SK-N-SH (cell line): ENCODE data around the gene PCGF1. TPM values are rescaled to one million over a fixed set of nuclear protein-coding genes. Genes with fewer than 3 reads are reported as not detected.

Experiments
- CTCF ChIA-PET: fragments of 300-600, 350-600 bp; formaldehyde crosslinking; extraction: SDS; loops from one replicate; lab custom pipeline; 2021; lab: Yijun Ruan, JAX
- POLR2A ChIA-PET: fragments of 350-600 bp; sonication (Branson Sonifier 250); formaldehyde crosslinking; extraction: SDS; loops from one replicate; lab custom pipeline; 2020; ENCODE audit warnings: antibody characterized with exemption, inconsistent platforms; lab: Yijun Ruan, JAX
- DNase-seq: peaks from one replicate; pipeline ENCODE4 v3.0.0; 2012
- H2AFZ ChIP-seq: fragments of 200-600 bp; sonication (generic); 2 replicates; pipeline ENCODE4 v1.8.1; 2016; ENCODE audit warnings: antibody characterized with exemption, mild to moderate bottlenecking, low read depth
- H3F3A ChIP-seq: fragments of 200-600 bp; sonication (generic); replicated peaks from 2 replicates; pipeline ENCODE3; 2016; ENCODE audit warnings: antibody characterized with exemption, mild to moderate bottlenecking; ENCODE audit not compliant: insufficient read depth
- H3K27ac ChIP-seq, 2 experiments: fragments of 200-500 bp in 1 of 2; fragments of 200-600 bp in 1 of 2; sonication (Bioruptor generic) in 1 of 2; sonication (generic), shearing (Covaris generic) in 1 of 2; 2 replicates each; pipeline versions ENCODE4 v1.5.1 to v1.6.1; 2014 to 2016; ENCODE audit warnings: low read depth in 2 of 2, inconsistent platforms in 1 of 2, low read length in 1 of 2, mild to moderate bottlenecking in 1 of 2, mixed read lengths in 1 of 2
- H3K27me3 ChIP-seq: fragments of 200-600 bp; sonication (generic), shearing (Covaris generic); 2 replicates; pipeline ENCODE4 v1.6.1; 2016; ENCODE audit warnings: mixed run types; ENCODE audit not compliant: insufficient read depth
- H3K36me3 ChIP-seq, 2 experiments: fragments of 200-500 bp in 1 of 2; fragments of 200-600 bp in 1 of 2; sonication (Bioruptor generic) in 1 of 2; sonication (generic) in 1 of 2; replicated peaks in 1 of 2; 2 replicates each; pipeline versions ENCODE3 to v1.5.1; 2014 to 2016; ENCODE audit warnings: low read length in 1 of 2, mild to moderate bottlenecking in 1 of 2; ENCODE audit not compliant: insufficient read depth in 2 of 2, control insufficient read depth in 1 of 2
- H3K4me1 ChIP-seq, 2 experiments: fragments of 200-500 bp in 1 of 2; fragments of 200-600 bp in 1 of 2; sonication (Bioruptor generic) in 1 of 2; sonication (generic), shearing (Covaris generic) in 1 of 2; 2 replicates each; pipeline versions ENCODE4 v1.5.1 to v1.6.1; 2014 to 2016; ENCODE audit warnings: low read depth in 1 of 2, low read length in 1 of 2, mixed run types in 1 of 2; ENCODE audit not compliant: insufficient read depth in 2 of 2, control insufficient read depth in 1 of 2
- H3K4me2 ChIP-seq: fragments of 200-600 bp; sonication (generic), shearing (Covaris generic); 2 replicates; pipeline ENCODE4 v1.6.1; 2017; ENCODE audit warnings: mixed run types
- H3K4me3 ChIP-seq, 2 experiments: fragments of 200-500 bp in 1 of 2; fragments of 200-600 bp in 1 of 2; sonication (Bioruptor generic) in 1 of 2; sonication (generic), shearing (Covaris generic) in 1 of 2; 2 replicates each; pipeline versions ENCODE4 v1.5.1 to v1.8.1; 2014 to 2016; ENCODE audit warnings: low read depth in 2 of 2, inconsistent platforms in 1 of 2, low read length in 1 of 2, mild to moderate bottlenecking in 1 of 2, mixed read lengths in 1 of 2, moderate library complexity in 1 of 2
- H3K79me2 ChIP-seq: fragments of 200-600 bp; sonication (generic); 2 replicates; pipeline ENCODE4 v1.8.1; 2017; ENCODE audit warnings: mild to moderate bottlenecking; ENCODE audit not compliant: insufficient read depth
- H3K9ac ChIP-seq: fragments of 200-600 bp; sonication (generic); 2 replicates; pipeline ENCODE4 v1.6.1; 2017; ENCODE audit warnings: mixed run types
- H3K9me2 ChIP-seq: fragments of 200-600 bp; sonication (generic); 2 replicates; pipeline ENCODE4 v1.6.1; 2017; ENCODE audit warnings: mixed run types
- H3K9me3 ChIP-seq: fragments of 200-600 bp; sonication (generic); 2 replicates; pipeline ENCODE4 v1.6.1; 2017; ENCODE audit warnings: mixed run types, mild to moderate bottlenecking, moderate library complexity
- H4K20me1 ChIP-seq: fragments of 200-600 bp; sonication (generic); 2 replicates; pipeline ENCODE4 v1.6.1; 2017; ENCODE audit warnings: mild to moderate bottlenecking, mixed run types; ENCODE audit not compliant: insufficient read depth
- EP300 ChIP-seq, 2 experiments: IDR thresholded peaks; 2 replicates each; pipeline versions ENCODE4 v1.4.0 to v1.6.1; 2012; ENCODE audit warnings: borderline replicate concordance in 1 of 2, low read depth in 1 of 2, low read length in 1 of 2
- EZH2phosphoT487 ChIP-seq: fragments of 200-600 bp; sonication (generic); IDR thresholded peaks from 2 replicates; pipeline ENCODE4 v1.6.1; 2017; ENCODE audit warnings: low read depth, mixed run types, mild to moderate bottlenecking, antibody characterized with exemption, moderate library complexity, borderline replicate concordance
- GATA2 ChIP-seq: sonication (generic); formaldehyde crosslinking; IDR thresholded peaks from 2 replicates; pipeline ENCODE4 v1.5.0; 2020; ENCODE audit warnings: mild to moderate bottlenecking, missing genetic modification reagents
- JUND ChIP-seq: IDR thresholded peaks from 2 replicates; pipeline ENCODE4 v1.4.0; 2012
- NFIC ChIP-seq: IDR thresholded peaks from 2 replicates; pipeline ENCODE4 v1.4.0; 2012; ENCODE audit warnings: borderline replicate concordance
- TCF12 ChIP-seq: IDR thresholded peaks from 2 replicates; pipeline ENCODE4 v1.4.0; 2012
- WGBS: methylation state at CpG from one replicate; pipeline ENCODE4 v1.1.6; 2017; ENCODE audit warnings: low lambda C conversion rate; 5-methylcytosine and 5-hydroxymethylcytosine counted together
- polyA plus RNA-seq, 3 experiments: library from polyadenylated mRNA; depleted of rRNA; stranded (reverse); fragments of >200 nt; gene quantifications; 2 replicates each; pipeline ENCODE4 v1.2.3, GENCODE V29; 2012
- TF ChIP-seq, protein P1 (sequence below): IDR thresholded peaks from 2 replicates; pipeline ENCODE4 v1.4.0; 2012; ENCODE audit warnings: low read depth
- TF ChIP-seq, protein P2 (sequence below): fragments of 150-350 bp; IDR thresholded peaks from 2 replicates; pipeline ENCODE4 v1.6.1; 2016; ENCODE audit warnings: mild to moderate bottlenecking, low read depth, low read length
- TF ChIP-seq, protein P3 (sequence below): IDR thresholded peaks from 2 replicates; pipeline ENCODE4 v1.4.0; 2012; ENCODE audit warnings: low read depth, borderline replicate concordance

PCGF1 gene
- polyA plus RNA-seq, 1 of the 3 experiments (the other 2 are of a cell fraction), result 44.9 TPM

DNA sequence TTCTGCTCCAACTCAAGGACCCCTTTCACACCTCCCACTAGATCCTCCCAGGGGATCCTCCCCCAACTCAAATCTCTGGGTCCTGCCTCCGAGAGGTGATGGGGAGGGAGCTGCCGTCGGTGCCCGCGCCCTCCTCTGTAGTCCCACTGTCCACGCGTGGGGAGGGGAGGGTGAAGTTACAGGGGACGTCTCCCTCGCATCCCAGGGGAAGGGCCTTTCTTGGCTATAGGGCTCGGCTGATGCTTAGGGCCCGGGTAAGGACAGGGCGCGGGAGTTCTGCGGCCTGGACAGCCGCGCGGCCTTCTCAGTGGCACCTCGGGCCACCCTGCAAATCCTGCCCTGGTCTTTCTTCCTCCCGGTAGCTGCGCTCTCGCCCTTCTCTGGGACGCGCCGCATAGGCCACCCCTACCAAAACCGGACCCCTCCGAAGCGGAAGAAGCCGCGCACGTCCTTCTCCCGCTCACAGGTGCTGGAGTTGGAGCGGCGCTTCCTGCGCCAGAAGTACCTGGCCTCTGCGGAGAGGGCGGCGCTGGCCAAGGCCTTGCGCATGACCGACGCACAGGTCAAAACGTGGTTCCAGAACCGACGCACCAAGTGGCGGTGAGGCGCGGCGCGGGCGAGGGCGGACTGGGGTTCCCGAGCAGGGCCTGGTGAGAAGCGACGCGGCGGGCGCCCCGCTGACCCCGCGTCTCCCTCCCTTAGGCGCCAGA lies 7.9 kb upstream of the PCGF1 start:
- H3K4me3 ChIP-seq, result peak overlapping the region; percentile 68 to 90
- H4K20me1 ChIP-seq, result no peaks in the 10 kb centered on the region
- H3K4me2 ChIP-seq, result peak overlapping the region; percentile 99
- peak overlapping the region in 1 of 2 experiments; percentile 95; a peak in 1 of 4 replicates for H3K27ac ChIP-seq
- H3K79me2 ChIP-seq, result peaks cover 23% of the 10 kb centered on the region; the same call in 1 of the 2 replicates
- no peaks in the 10 kb centered on the region for H3K9me3 ChIP-seq
- ChIA-PET POLR2A (interaction anchor here (0.7 to 1.9 kb wide), 6 partner anchors 14 to 38 kb away, joined by 4 to 6 read pairs (median 4); partner anchors contain the start of genes AUP1, CCDC142, HTRA2 and LOXL3), CTCF (interaction anchor here (1.4 to 3.1 kb wide), 6 partner anchors 11 to 73 kb away, joined by 3 to 14 read pairs (median 10); partner anchors contain the start of genes AUP1, CCDC142, DQX1 and HTRA2)
- H3K36me3 ChIP-seq, result peaks cover 4% of the 10 kb centered on the region in 2 experiments
- WGBS, result 91% methylated on average over 44 of the region's 60 CpGs
- peaks cover 11% of the 10 kb centered on the region for H3F3A ChIP-seq
- peaks cover 9 to 18% of the 10 kb centered on the region in 2 experiments; a peak in 1 of 4 replicates for H3K4me1 ChIP-seq
- TF ChIP-seq TCF12 (no peak), JUND (no peak), NFIC (no peak), EP300 (IDR thresholded peaks at IDR 0.05; ENCODE audit: borderline replicate concordance in 1 of 2, low read depth in 1 of 2, low read length in 1 of 2) (no peak), GATA2 (no peak), EZH2phosphoT487 (no peak)
- TF ChIP-seq, protein P1, sequence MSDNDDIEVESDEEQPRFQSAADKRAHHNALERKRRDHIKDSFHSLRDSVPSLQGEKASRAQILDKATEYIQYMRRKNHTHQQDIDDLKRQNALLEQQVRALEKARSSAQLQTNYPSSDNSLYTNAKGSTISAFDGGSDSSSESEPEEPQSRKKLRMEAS, result no peak
- TF ChIP-seq, protein P2, sequence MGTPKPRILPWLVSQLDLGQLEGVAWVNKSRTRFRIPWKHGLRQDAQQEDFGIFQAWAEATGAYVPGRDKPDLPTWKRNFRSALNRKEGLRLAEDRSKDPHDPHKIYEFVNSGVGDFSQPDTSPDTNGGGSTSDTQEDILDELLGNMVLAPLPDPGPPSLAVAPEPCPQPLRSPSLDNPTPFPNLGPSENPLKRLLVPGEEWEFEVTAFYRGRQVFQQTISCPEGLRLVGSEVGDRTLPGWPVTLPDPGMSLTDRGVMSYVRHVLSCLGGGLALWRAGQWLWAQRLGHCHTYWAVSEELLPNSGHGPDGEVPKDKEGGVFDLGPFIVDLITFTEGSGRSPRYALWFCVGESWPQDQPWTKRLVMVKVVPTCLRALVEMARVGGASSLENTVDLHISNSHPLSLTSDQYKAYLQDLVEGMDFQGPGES, result no peak
- TF ChIP-seq, protein P3, sequence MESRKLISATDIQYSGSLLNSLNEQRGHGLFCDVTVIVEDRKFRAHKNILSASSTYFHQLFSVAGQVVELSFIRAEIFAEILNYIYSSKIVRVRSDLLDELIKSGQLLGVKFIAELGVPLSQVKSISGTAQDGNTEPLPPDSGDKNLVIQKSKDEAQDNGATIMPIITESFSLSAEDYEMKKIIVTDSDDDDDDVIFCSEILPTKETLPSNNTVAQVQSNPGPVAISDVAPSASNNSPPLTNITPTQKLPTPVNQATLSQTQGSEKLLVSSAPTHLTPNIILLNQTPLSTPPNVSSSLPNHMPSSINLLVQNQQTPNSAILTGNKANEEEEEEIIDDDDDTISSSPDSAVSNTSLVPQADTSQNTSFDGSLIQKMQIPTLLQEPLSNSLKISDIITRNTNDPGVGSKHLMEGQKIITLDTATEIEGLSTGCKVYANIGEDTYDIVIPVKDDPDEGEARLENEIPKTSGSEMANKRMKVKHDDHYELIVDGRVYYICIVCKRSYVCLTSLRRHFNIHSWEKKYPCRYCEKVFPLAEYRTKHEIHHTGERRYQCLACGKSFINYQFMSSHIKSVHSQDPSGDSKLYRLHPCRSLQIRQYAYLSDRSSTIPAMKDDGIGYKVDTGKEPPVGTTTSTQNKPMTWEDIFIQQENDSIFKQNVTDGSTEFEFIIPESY, result no peak
- H3K9ac ChIP-seq, result peak overlapping the region; percentile 71
- no peaks in the 10 kb centered on the region for H3K27me3 ChIP-seq
- DNase-seq, result peak; percentile 57
- H2AFZ ChIP-seq, result no peak overlapping the region
- H3K9me2 ChIP-seq, result no peaks in the 10 kb centered on the region
